Activated B cell treated with CpG ODN at 0.5 μM for 24 hours (primary cell): ENCODE results near the gene PIP4K2C. TPM values are rescaled to one million over a fixed set of nuclear protein-coding genes. Genes with fewer than 3 reads are reported as not detected.

Experiments used
- ATAC-seq: fragments of 200-7000 bp; cut with Tn5 transposase; one replicate; pipeline ENCODE4 v1.10.0; 2021; ENCODE audit warnings: low read depth, mild to moderate bottlenecking, moderate library complexity
- CTCF ChIA-PET: fragments of 350-600 bp; sonication (Branson Sonifier 250); formaldehyde crosslinking; loops from one replicate; lab custom pipeline; 2021; ENCODE audit warnings: antibody characterized with exemption; lab: Charles Lee
- POLR2A ChIA-PET: fragments of 350-600 bp; sonication (Branson Sonifier 250); formaldehyde crosslinking; loops from one replicate; lab custom pipeline; 2021; ENCODE audit warnings: antibody characterized with exemption; lab: Charles Lee
- DNase-seq: peaks from one replicate; pipeline ENCODE4 v3.0.0; 2022
- H3K27ac Mint-ChIP-seq: one replicate; pipeline ENCODE4 v1.8.0; 2020; ENCODE audit warnings: mixed read lengths
- H3K27me3 Mint-ChIP-seq: one replicate; pipeline ENCODE4 v1.8.0; 2021; ENCODE audit warnings: mixed read lengths
- H3K36me3 Mint-ChIP-seq: one replicate; pipeline ENCODE4 v1.8.0; 2021; ENCODE audit warnings: low read depth, mixed read lengths
- H3K4me1 Mint-ChIP-seq: one replicate; pipeline ENCODE4 v1.8.0; 2021; ENCODE audit warnings: mixed read lengths
- H3K4me3 Mint-ChIP-seq: one replicate; pipeline ENCODE4 v1.8.0; 2020; ENCODE audit warnings: mild to moderate bottlenecking, mixed read lengths
- H3K9me3 Mint-ChIP-seq: one replicate; pipeline ENCODE4 v1.8.0; 2020; ENCODE audit warnings: mixed read lengths
- CTCF ChIP-seq: fragments of 200-600 bp; IDR thresholded peaks from one replicate; pipeline ENCODE4 v1.8.0; 2022; ENCODE audit warnings: antibody characterized with exemption, mild to moderate bottlenecking
- intact Hi-C: fragments of 100-400 bp; cut with micrococcal nuclease; formaldehyde crosslinking; loops from one replicate; pipeline ENCODE4 v1.15.1; 2024
- total RNA-seq: library from RNA; stranded (reverse); gene quantifications from 2 replicates; pipeline ENCODE4 v1.2.3, GENCODE V29; 2022

PIP4K2C gene
- total RNA-seq, 1 donor from 2014 or later, result 16.5 TPM

- Mint-ChIP-seq H3K4me3 (no peak overlapping the region), H3K27ac (no peak overlapping the region), H3K9me3 (no peaks in the 10 kb centered on the region), H3K4me1 (peaks cover 41% of the 10 kb centered on the region), H3K36me3 (no peaks in the 10 kb centered on the region), H3K27me3 (peaks cover 85% of the 10 kb centered on the region)
- ChIA-PET POLR2A (no interaction called here), CTCF (interaction anchor here (1.9 to 8.4 kb wide), 2 partner anchors 9 to 41 kb away, joined by 6 to 126 read pairs; partner anchors contain the start of gene B4GALNT1)
- TF ChIP-seq CTCF, result no peak
- ATAC-seq (no peak), DNase-seq (no peak)
- intact Hi-C loops, result loop anchor here (10.0 kb wide), 1 partner anchor 399 kb away; the partner anchor contains the start of gene SHMT2
Observed at GRCh38 chr12:57623811-57624390, 32.9 kb downstream of the PIP4K2C start.

GRCh38 chr12:57624441-57625220 lies 33.6 kb downstream of the PIP4K2C start:
- CTCF ChIA-PET, result interaction anchor here (8.4 kb wide), 1 partner anchor 42 kb away, joined by 126 read pairs; no protein-coding TSS in a partner anchor
- POLR2A ChIA-PET, result interaction anchor here (1.0 kb wide), 1 partner anchor 11 kb away, joined by 4 read pairs; no protein-coding TSS in a partner anchor
- intact Hi-C loops, result loop anchor here (10.0 kb wide), 1 partner anchor 400 kb away; the partner anchor contains the start of gene SHMT2
- H3K9me3 Mint-ChIP-seq, result no peaks in the 10 kb centered on the region
- peaks cover 84% of the 10 kb centered on the region for H3K27me3 Mint-ChIP-seq
- H3K27ac Mint-ChIP-seq, result no peak overlapping the region
- H3K4me3 Mint-ChIP-seq, result no peak overlapping the region
- H3K36me3 Mint-ChIP-seq, result no peaks in the 10 kb centered on the region
- TF ChIP-seq CTCF, result no peak
- H3K4me1 Mint-ChIP-seq, result peaks cover 36% of the 10 kb centered on the region
- DNase-seq (no peak), ATAC-seq (no peak)

- Mint-ChIP-seq H3K4me1 (peaks cover 28% of the 10 kb centered on the region), H3K27me3 (peaks cover 88% of the 10 kb centered on the region), H3K4me3 (no peak overlapping the region), H3K27ac (no peak overlapping the region), H3K36me3 (no peaks in the 10 kb centered on the region), H3K9me3 (no peaks in the 10 kb centered on the region)
- DNase-seq (no peak), ATAC-seq (no peak)
- intact Hi-C loops, result loop anchor here (10.0 kb wide), 1 partner anchor 401 kb away; the partner anchor contains the start of gene SHMT2
- ChIA-PET POLR2A (interaction anchor here (1.0 kb wide), 1 partner anchor 11 kb away, joined by 4 read pairs; no protein-coding TSS in a partner anchor), CTCF (interaction anchor here (8.4 kb wide), 1 partner anchor 43 kb away, joined by 126 read pairs; no protein-coding TSS in a partner anchor)
- no peak for TF ChIP-seq CTCF
Observed at GRCh38 chr12:57625261-57626032, 34.5 kb downstream of the PIP4K2C start.

- H3K4me1 Mint-ChIP-seq, result peaks cover 19% of the 10 kb centered on the region
- no peaks in the 10 kb centered on the region for H3K36me3 Mint-ChIP-seq
- ATAC-seq, result no peak
- no peak for TF ChIP-seq CTCF
- H3K4me3 Mint-ChIP-seq, result no peak overlapping the region
- ChIA-PET CTCF (interaction anchor here (8.4 kb wide), 1 partner anchor 44 kb away, joined by 126 read pairs; no protein-coding TSS in a partner anchor), POLR2A (no interaction called here)
- intact Hi-C loops, result loop anchor here (10.0 kb wide), 1 partner anchor 402 kb away; the partner anchor contains the start of gene SHMT2
- H3K9me3 Mint-ChIP-seq, result no peaks in the 10 kb centered on the region
- peaks cover 88% of the 10 kb centered on the region for H3K27me3 Mint-ChIP-seq
- no peak for DNase-seq
- no peak overlapping the region for H3K27ac Mint-ChIP-seq
Observed at GRCh38 chr12:57626111-57626920, 35.3 kb downstream of the PIP4K2C start.
